Fibroblast of lung (primary cell): ENCODE data around the gene MCTP1. TPM values are rescaled to one million over a fixed set of nuclear protein-coding genes. Genes with fewer than 3 reads are reported as not detected.

Experiments used
- DNase-seq, 2 donors: peaks; one replicate each; pipeline versions ENCODE4 v3.0.0 to v3.0.0-alpha.2; 2010; ENCODE audit warnings: low read depth in 2 of 2
- H2AFZ ChIP-seq: 2 replicates; pipeline ENCODE4 v1.5.1; 2012; ENCODE audit warnings: low read length, control low read depth, inconsistent platforms
- H3K27ac ChIP-seq: 2 replicates; pipeline ENCODE4 v1.5.1; 2011; ENCODE audit warnings: low read length, control low read depth; ENCODE audit not compliant: insufficient read depth
- H3K27me3 ChIP-seq: 2 replicates; pipeline ENCODE4 v1.5.1; 2011; ENCODE audit warnings: mild to moderate bottlenecking, low read length; ENCODE audit not compliant: control insufficient read depth, insufficient read depth
- H3K36me3 ChIP-seq: 2 replicates; pipeline ENCODE4 v1.5.1; 2011; ENCODE audit warnings: low read length; ENCODE audit not compliant: control insufficient read depth, insufficient read depth
- H3K4me1 ChIP-seq: 2 replicates; pipeline ENCODE4 v1.5.1; 2011; ENCODE audit warnings: low read length; ENCODE audit not compliant: control insufficient read depth, insufficient read depth; ENCODE audit errors: extremely low read depth
- H3K4me2 ChIP-seq: 2 replicates; pipeline ENCODE4 v1.5.1; 2011; ENCODE audit warnings: low read length, control low read depth; ENCODE audit not compliant: insufficient read depth; ENCODE audit errors: extremely low read depth
- H3K4me3 ChIP-seq, 4 experiments: fragments of 200-600 bp in 1 of 4; sonication (generic) in 1 of 4; replicated peaks in 1 of 4; 2 replicates each; pipeline ENCODE4 v1.5.1; 2011 to 2016; ENCODE audit warnings: low read length in 4 of 4, low read depth in 3 of 4, mild to moderate bottlenecking in 3 of 4, control low read depth in 2 of 4, inconsistent platforms in 1 of 4, mixed read lengths in 1 of 4; ENCODE audit not compliant: insufficient read depth in 1 of 4; ENCODE audit errors: control extremely low read depth in 1 of 4
- H3K79me2 ChIP-seq: 2 replicates; pipeline ENCODE4 v1.5.1; 2012; ENCODE audit warnings: mild to moderate bottlenecking, low read length, inconsistent platforms; ENCODE audit not compliant: control insufficient read depth, insufficient read depth
- H3K9ac ChIP-seq: 2 replicates; pipeline ENCODE4 v1.5.1; 2011; ENCODE audit warnings: mild to moderate bottlenecking, low read length, control low read depth; ENCODE audit not compliant: insufficient read depth
- H3K9me3 ChIP-seq: 2 replicates; pipeline ENCODE4 v1.5.1; 2012; ENCODE audit warnings: low read depth, low read length; ENCODE audit not compliant: control insufficient read depth, insufficient read depth
- H4K20me1 ChIP-seq: 2 replicates; pipeline ENCODE4 v1.5.1; 2011; ENCODE audit warnings: low read length; ENCODE audit not compliant: control insufficient read depth, insufficient read depth; ENCODE audit errors: extremely low read depth
- CTCF ChIP-seq, 2 donors: IDR thresholded peaks in 1 of 2; conservative IDR thresholded peaks in 1 of 2; 1 replicate in 1 of 2; 2 replicates in 1 of 2; pipeline ENCODE4 v1.5.1; 2011 to 2012; ENCODE audit warnings: low read length in 2 of 2, control low read depth in 1 of 2, inconsistent platforms in 1 of 2, low read depth in 1 of 2, mild to moderate bottlenecking in 1 of 2
- EZH2 ChIP-seq: IDR thresholded peaks from 2 replicates; pipeline ENCODE4 v1.5.1; 2012; ENCODE audit warnings: low read length, control low read depth, mild to moderate bottlenecking; ENCODE audit errors: missing control alignments
- polyA plus RNA-seq, 2 donors: library from polyadenylated mRNA; depleted of rRNA in 1 of 2; stranded (reverse) in 1 of 2; unstranded in 1 of 2; fragments of >200 nt; gene quantifications; 2 replicates each; pipeline ENCODE4 v1.2.1, GENCODE V29; 2011 to 2012; ENCODE audit warnings: missing spikeins in 1 of 2
- total RNA-seq: library from RNA; depleted of rRNA; stranded (reverse); fragments of >200 nt; gene quantifications from 2 replicates; pipeline ENCODE4 v1.2.1, GENCODE V29; 2014

Gene MCTP1
- total and polyA plus RNA-seq, 2 donors (not counting 1 experiment from before 2014, with no cell fraction given): 0.78 to 7.9 TPM

- Histone ChIP-seq H3K4me2 (no peak overlapping the region), H3K27ac (no peak overlapping the region), H3K9ac (no peak overlapping the region), H3K4me1 (no peaks in the 10 kb centered on the region), H3K36me3 (no peaks in the 10 kb centered on the region), H3K79me2 (no peaks in the 10 kb centered on the region), H3K9me3 (no peaks in the 10 kb centered on the region), H3K4me3 (no peak overlapping the region), H3K27me3 (no peaks in the 10 kb centered on the region), H2AFZ (no peak overlapping the region), H4K20me1 (no peaks in the 10 kb centered on the region)
- no peak for TF ChIP-seq CTCF (conservative IDR thresholded peaks at IDR 0.05 in 1 of 2, IDR thresholded peaks at IDR 0.05 in 1 of 2; ENCODE audit: low read depth in 1 of 2, low read length in 2 of 2)
- TF ChIP-seq EZH2: no peak
- DNase-seq: peak in 1 of 2 donors; percentile 8
Measured at GRCh38 chr5:94725142-94725541, 559.8 kb downstream of the MCTP1 start.

GRCh38 chr5:94715768-94716167, 569.1 kb downstream of the MCTP1 start:
- Histone ChIP-seq H3K4me2 (no peak overlapping the region), H3K4me3 (no peak overlapping the region), H3K27me3 (no peaks in the 10 kb centered on the region), H3K27ac (no peak overlapping the region), H3K9me3 (no peaks in the 10 kb centered on the region), H3K9ac (no peak overlapping the region), H3K4me1 (no peaks in the 10 kb centered on the region), H3K36me3 (no peaks in the 10 kb centered on the region), H4K20me1 (no peaks in the 10 kb centered on the region), H3K79me2 (no peaks in the 10 kb centered on the region), H2AFZ (no peak overlapping the region)
- DNase-seq: no peak
- TF ChIP-seq EZH2: no peak
- TF ChIP-seq CTCF (conservative IDR thresholded peaks at IDR 0.05 in 1 of 2, IDR thresholded peaks at IDR 0.05 in 1 of 2; ENCODE audit: low read depth in 1 of 2, low read length in 2 of 2): no peak

GRCh38 chr5:94711785-94712184, 573.1 kb downstream of the MCTP1 start:
- no peaks in the 10 kb centered on the region for H3K4me1 ChIP-seq
- no peaks in the 10 kb centered on the region for H3K36me3 ChIP-seq
- no peak overlapping the region for H3K4me2 ChIP-seq
- H3K9me3 ChIP-seq: no peaks in the 10 kb centered on the region
- DNase-seq: no peak
- H4K20me1 ChIP-seq: no peaks in the 10 kb centered on the region
- H3K4me3 ChIP-seq: no peak overlapping the region
- TF ChIP-seq EZH2: no peak
- TF ChIP-seq CTCF (conservative IDR thresholded peaks at IDR 0.05 in 1 of 2, IDR thresholded peaks at IDR 0.05 in 1 of 2; ENCODE audit: low read depth in 1 of 2, low read length in 2 of 2): no peak
- no peaks in the 10 kb centered on the region for H3K27me3 ChIP-seq
- H3K9ac ChIP-seq: no peak overlapping the region
- H3K79me2 ChIP-seq: no peaks in the 10 kb centered on the region
- no peak overlapping the region for H3K27ac ChIP-seq
- H2AFZ ChIP-seq: no peak overlapping the region
